RWPE1 (cell line): Measurements from ENCODE around the gene OGA.

ENCODE experiments used
- CTCF ChIA-PET: fragments of 350-600 bp; sonication (Branson Sonifier 250); formaldehyde crosslinking; extraction: SDS; loops from one replicate; lab custom pipeline; 2021; lab: Yijun Ruan, JAX
- POLR2A ChIA-PET: fragments of 400-600 bp; formaldehyde crosslinking; extraction: SDS; loops from one replicate; lab custom pipeline; 2020; ENCODE audit warnings: antibody characterized with exemption; ENCODE audit not compliant: low non-redundant PET; lab: Yijun Ruan, JAX
- DNase-seq: peaks from one replicate; pipeline ENCODE4 v3.0.0; 2012; ENCODE audit warnings: low spot score
- H3K27ac ChIP-seq: fragments of 450-650 bp; 2 replicates; pipeline ENCODE4 v1.5.1; 2017
- TF ChIP-seq, protein P1 (sequence below): fragments of 450-650 bp; conservative IDR thresholded peaks from 2 replicates; pipeline ENCODE4 v1.5.1; 2017; ENCODE audit warnings: low read depth, mild to moderate bottlenecking

Gene OGA

DNA sequence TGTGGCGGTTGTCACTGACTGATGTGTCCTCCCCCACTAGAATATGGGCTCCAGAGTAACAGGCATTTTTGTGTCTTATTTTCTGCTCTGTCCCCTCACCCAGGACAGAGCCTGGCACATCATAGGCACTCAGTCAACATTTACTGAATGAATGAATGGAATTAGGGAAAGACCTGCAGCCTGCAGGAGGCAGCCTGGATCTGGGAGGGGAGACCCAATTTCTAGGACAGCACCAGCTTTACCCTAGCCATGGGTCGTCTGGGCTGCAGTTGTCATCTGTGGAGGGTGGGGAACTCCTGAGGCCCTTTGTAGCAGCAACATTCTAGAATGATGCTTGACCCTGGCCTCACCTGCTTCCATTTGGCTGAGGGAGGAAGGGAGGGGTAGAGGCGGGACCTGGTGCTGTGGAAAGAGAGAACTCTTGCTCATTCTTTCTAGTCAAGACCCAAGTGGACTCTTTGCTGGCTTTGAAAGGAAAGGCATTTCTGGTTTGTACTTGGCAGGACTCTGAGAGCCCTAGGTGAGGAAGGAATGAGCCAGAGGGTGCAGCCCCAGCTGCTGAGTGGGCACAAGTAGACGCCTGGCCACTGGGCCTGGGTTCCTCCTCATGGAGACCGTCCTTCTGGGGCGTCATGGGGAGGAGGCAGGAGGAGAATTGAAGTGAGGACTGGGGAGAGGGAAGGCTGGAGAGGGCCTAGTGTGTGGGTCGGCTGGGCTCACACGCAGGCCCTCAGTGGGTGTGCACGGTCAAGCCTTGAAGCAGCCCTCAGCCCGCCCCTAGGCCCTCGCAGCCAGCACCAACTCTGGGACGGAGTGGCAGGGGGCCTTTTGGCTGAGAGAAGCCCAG, 51.3 kb downstream of the OGA start:
- ChIA-PET POLR2A (no interaction called here), CTCF (interaction anchor here (0.6 to 1.4 kb wide), 3 partner anchors 9 to 71 kb away, joined by 3 read pairs; no protein-coding TSS in a partner anchor)
- no peak for DNase-seq
- TF ChIP-seq, protein P1, sequence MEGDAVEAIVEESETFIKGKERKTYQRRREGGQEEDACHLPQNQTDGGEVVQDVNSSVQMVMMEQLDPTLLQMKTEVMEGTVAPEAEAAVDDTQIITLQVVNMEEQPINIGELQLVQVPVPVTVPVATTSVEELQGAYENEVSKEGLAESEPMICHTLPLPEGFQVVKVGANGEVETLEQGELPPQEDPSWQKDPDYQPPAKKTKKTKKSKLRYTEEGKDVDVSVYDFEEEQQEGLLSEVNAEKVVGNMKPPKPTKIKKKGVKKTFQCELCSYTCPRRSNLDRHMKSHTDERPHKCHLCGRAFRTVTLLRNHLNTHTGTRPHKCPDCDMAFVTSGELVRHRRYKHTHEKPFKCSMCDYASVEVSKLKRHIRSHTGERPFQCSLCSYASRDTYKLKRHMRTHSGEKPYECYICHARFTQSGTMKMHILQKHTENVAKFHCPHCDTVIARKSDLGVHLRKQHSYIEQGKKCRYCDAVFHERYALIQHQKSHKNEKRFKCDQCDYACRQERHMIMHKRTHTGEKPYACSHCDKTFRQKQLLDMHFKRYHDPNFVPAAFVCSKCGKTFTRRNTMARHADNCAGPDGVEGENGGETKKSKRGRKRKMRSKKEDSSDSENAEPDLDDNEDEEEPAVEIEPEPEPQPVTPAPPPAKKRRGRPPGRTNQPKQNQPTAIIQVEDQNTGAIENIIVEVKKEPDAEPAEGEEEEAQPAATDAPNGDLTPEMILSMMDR, result no peak
- H3K27ac ChIP-seq, result no peak overlapping the region

DNA sequence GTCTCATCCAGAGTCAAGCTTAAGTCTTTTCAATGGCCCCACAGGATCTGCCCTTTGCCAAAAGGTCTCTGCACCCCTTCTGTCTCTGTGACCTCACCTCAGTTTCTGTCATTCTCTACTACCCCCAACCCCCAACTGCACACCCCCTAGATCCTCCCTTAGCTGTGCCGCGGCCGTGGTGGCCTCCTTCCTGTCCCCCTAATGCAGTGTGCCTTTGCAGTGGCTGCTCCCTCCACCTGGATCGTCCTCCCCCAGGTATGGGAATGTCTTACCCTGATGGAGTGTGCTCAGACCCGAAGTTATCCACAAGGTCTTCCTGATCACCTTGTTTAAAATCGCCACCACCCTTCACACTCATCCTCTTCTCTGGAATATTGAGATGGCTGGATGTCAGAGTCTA, 51.9 kb downstream of the OGA start:
- POLR2A ChIA-PET, result no interaction called here

DNA sequence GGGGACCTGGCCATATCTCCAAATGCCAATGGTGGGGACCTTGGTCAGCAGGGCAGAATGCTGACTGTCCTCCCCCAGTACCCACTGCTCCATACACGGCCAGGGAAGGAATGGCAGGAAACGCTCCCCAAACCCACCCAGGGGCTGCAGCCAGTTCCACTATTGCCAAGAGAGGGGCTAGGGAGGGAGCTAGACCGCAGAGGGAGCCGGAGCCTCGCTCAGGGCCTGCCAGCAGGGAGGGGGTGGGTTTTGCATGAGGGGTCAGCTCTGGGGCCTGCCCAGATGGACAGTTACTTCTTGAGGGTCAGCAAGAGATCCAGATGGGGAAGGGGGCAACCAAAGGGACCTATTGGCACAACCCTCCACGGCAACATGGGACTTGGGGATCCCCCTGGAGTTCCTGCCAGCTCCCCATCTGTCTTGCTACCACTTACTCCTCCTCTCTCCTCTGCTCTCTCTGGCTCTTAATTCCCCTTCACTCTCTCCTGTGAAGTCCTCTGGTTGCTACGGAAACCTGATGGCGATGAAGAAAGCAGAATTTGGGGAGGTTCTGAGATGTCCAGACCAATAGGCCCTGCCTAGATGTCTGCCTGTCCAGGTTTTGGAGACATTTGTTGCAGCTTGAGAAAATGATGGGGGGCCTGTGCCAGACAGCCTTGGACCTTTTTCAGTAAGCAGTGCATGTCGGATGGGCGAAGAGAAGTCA, 55.0 kb downstream of the OGA start:
- TF ChIP-seq, protein P1, result no peak
- ChIA-PET POLR2A (no interaction called here), CTCF (interaction anchor here (0.6 kb wide), 1 partner anchor 305 kb away, joined by 3 read pairs; no protein-coding TSS in a partner anchor)
- no peak for DNase-seq
- H3K27ac ChIP-seq, result no peak overlapping the region

More for the DNA sequence above, 51.9 kb downstream of the OGA start:
- H3K27ac ChIP-seq, result no peak overlapping the region
- TF ChIP-seq, protein P1, result no peak
- CTCF ChIA-PET, result interaction anchor here (0.5 to 0.6 kb wide), 2 partner anchors 37 to 72 kb away, joined by 3 to 5 read pairs; no protein-coding TSS in a partner anchor
- no peak for DNase-seq

DNA sequence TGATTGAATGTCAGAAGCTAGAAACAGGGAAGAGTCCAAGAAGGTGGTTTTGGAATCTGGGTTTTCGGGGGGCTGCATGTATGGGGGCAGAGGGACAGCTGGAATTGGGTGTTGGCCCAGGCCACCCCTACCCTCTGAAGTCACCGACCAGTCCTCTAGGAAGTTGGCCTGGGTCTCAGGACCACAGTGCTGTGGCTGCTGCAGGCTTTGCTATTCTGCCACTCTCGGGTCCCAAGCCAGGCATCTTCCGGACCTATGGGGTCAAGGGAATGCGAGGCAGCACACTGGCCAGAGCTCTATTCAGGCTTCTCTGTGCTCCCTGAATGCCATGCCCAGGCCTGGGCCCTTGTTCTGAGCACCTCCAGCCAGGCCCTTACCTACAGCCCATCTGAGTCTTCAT, 55.5 kb downstream of the OGA start:
- CTCF ChIA-PET, result interaction anchor here (0.6 kb wide), 1 partner anchor 305 kb away, joined by 3 read pairs; no protein-coding TSS in a partner anchor
- TF ChIP-seq, protein P1, result no peak
- no peak for DNase-seq

DNA sequence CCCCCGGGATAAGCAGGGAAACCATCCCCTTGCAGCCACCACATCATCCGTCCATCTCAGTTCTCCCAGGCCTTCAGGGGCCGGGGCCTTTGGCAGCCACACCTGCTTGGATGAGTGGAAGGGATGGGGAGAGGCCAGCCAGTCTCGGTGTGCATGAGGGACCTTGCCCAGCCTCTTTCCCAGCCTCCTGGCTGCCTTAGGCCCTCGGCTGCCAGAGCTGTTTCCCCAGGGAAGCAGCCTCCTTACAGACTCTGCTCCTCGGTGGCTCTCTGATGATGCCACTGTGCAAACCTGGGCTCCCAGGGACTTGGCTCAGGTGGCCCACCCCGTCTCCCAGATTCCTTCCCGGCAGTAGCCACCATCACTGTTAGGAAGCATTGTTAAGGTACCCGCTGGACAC, 57.0 kb downstream of the OGA start:
- H3K27ac ChIP-seq, result no peak overlapping the region
- no peak for DNase-seq
- TF ChIP-seq, protein P1, result no peak
- ChIA-PET POLR2A (no interaction called here), CTCF (interaction anchor here (0.7 kb wide), 1 partner anchor 295 kb away, joined by 5 read pairs; no protein-coding TSS in a partner anchor)

More for the DNA sequence above, 55.5 kb downstream of the OGA start:
- POLR2A ChIA-PET, result interaction anchor here (0.6 to 0.7 kb wide), 2 partner anchors 11 to 17 kb away, joined by 5 to 16 read pairs; no protein-coding TSS in a partner anchor
- no peak overlapping the region for H3K27ac ChIP-seq

DNA sequence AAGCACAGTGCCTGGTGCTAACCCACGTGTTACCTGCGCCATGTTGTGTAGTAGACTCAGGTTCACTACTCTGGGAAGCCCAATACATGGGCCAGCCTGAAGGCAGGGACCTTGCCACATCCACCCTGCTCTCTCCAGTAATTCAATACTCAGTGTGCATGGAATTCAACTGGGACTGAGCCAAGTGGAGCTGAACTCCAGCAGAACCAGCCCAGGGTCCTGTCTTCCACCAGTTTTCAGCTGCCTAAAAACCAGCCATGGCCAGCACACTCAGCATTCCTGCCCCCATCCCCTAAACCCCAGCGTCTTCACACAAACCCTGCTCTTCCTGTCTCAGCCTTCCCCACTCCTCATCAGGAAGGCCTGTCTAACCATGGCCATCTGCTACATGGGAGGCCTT, 57.7 kb downstream of the OGA start:
- no peak overlapping the region for H3K27ac ChIP-seq
- ChIA-PET POLR2A (no interaction called here), CTCF (interaction anchor here (0.6 to 0.7 kb wide), 2 partner anchors 23 to 245 kb away, joined by 3 read pairs; partner anchors contain the start of gene NPM3)
- TF ChIP-seq, protein P1, result no peak
- DNase-seq, result no peak
